ENCODE measurements around the gene TYRP1.

The TYRP1 gene

GRCh38 chr9:12759761-12760160, 66.6 kb downstream of the TYRP1 start:
- no peak overlapping the region for H3K4me3 ChIP-seq (ENCODE audit: control insufficient read depth, low read depth, low read length)
- peak; percentile 59 for DNase-seq (ENCODE audit: low read depth)
- no peak for TF ChIP-seq CTCF (conservative IDR thresholded peaks at IDR 0.05; ENCODE audit: control insufficient read depth, insufficient read depth, low read depth, low read length)

Measured in fibroblast of mammary gland (primary cell).